Measurements from ENCODE around the gene PRR29. TPM values are rescaled to one million over a fixed set of nuclear protein-coding genes. Genes with fewer than 3 reads are reported as not detected.

PRR29 gene
- polyA plus RNA-seq, 3 donors: 0.03 to 2.1 (median 1.4) TPM

GRCh38 chr17:63949576-63950250 lies 48.4 kb upstream of the PRR29 start:
- no peaks in the 10 kb centered on the region for H3K9me3 ChIP-seq (replicated peaks in 1 of 2; ENCODE audit: control insufficient read depth in 1 of 2, insufficient read depth in 1 of 2, low read length in 2 of 2)
- no peak for DNase-seq
- H3K27me3 ChIP-seq (ENCODE audit: control insufficient read depth in 2 of 2, insufficient read depth in 2 of 2, low read length in 2 of 2): no peaks in the 10 kb centered on the region
- H3K36me3 Mint-ChIP-seq: no peaks in the 10 kb centered on the region
- H3K9ac ChIP-seq (ENCODE audit: insufficient read depth, low read length, poor library complexity, severe bottlenecking): no peak overlapping the region
- H3K4me1 ChIP-seq (ENCODE audit: control insufficient read depth in 1 of 2, insufficient read depth in 2 of 2, low read length in 2 of 2): peaks cover 9 to 10% of the 10 kb centered on the region in 2 donors
- no peaks in the 10 kb centered on the region for H3K36me3 ChIP-seq (replicated peaks in 1 of 2; ENCODE audit: control insufficient read depth in 1 of 2, insufficient read depth in 2 of 2, low read length in 2 of 2)
- H3K27ac Mint-ChIP-seq: no peak overlapping the region
- peaks cover 6 to 7% (median 6%) of the 10 kb centered on the region in 3 donors for H3K27me3 Mint-ChIP-seq (ENCODE audit: low read depth in 3 of 3)
- H4K20me1 ChIP-seq (ENCODE audit: insufficient read depth, low read length): no peaks in the 10 kb centered on the region
- 100% methylated on average over 7 of the region's 18 CpGs for WGBS (ENCODE audit: insufficient coverage)
- H3K4me3 Mint-ChIP-seq: no peak overlapping the region
- peaks cover 12% of the 10 kb centered on the region for H3K4me1 Mint-ChIP-seq
- no peak overlapping the region for H2AFZ ChIP-seq (ENCODE audit: insufficient read depth, low read depth, low read length, poor library complexity, severe bottlenecking)
- intact Hi-C loops (cut with micrococcal nuclease): loop anchor here in 1 of 2 donors (5.0 kb wide), 1 partner anchor 47 kb away; no protein-coding TSS in a partner anchor
- H3K4me3 ChIP-seq (replicated peaks in 1 of 3; ENCODE audit: low read depth in 2 of 3, low read length in 3 of 3): no peak overlapping the region
- H3K9me3 Mint-ChIP-seq: peaks cover 0 to 3% (median 0%) of the 10 kb centered on the region in 7 donors
- H3K79me2 ChIP-seq (ENCODE audit: insufficient read depth, low read length): no peaks in the 10 kb centered on the region
- no peak overlapping the region for H3K27ac ChIP-seq (ENCODE audit: low read depth in 1 of 2, low read length in 2 of 2)
- TF ChIP-seq, protein P1, sequence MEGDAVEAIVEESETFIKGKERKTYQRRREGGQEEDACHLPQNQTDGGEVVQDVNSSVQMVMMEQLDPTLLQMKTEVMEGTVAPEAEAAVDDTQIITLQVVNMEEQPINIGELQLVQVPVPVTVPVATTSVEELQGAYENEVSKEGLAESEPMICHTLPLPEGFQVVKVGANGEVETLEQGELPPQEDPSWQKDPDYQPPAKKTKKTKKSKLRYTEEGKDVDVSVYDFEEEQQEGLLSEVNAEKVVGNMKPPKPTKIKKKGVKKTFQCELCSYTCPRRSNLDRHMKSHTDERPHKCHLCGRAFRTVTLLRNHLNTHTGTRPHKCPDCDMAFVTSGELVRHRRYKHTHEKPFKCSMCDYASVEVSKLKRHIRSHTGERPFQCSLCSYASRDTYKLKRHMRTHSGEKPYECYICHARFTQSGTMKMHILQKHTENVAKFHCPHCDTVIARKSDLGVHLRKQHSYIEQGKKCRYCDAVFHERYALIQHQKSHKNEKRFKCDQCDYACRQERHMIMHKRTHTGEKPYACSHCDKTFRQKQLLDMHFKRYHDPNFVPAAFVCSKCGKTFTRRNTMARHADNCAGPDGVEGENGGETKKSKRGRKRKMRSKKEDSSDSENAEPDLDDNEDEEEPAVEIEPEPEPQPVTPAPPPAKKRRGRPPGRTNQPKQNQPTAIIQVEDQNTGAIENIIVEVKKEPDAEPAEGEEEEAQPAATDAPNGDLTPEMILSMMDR (IDR thresholded peaks at IDR 0.05): no peak
- no peak overlapping the region for H3K4me2 ChIP-seq (replicated peaks; ENCODE audit: extremely low read depth, low read length, poor library complexity, severe bottlenecking)

GRCh38 chr17:63950940-63951907 lies 46.9 kb upstream of the PRR29 start:
- H3K9me3 Mint-ChIP-seq: peaks cover 0 to 3% (median 0%) of the 10 kb centered on the region in 7 donors
- no peaks in the 10 kb centered on the region for H3K9me3 ChIP-seq (replicated peaks in 1 of 2; ENCODE audit: control insufficient read depth in 1 of 2, insufficient read depth in 1 of 2, low read length in 2 of 2)
- intact Hi-C loops (cut with micrococcal nuclease): no loop called here
- no peak overlapping the region for H3K27ac ChIP-seq (ENCODE audit: low read depth in 1 of 2, low read length in 2 of 2)
- no peaks in the 10 kb centered on the region for H4K20me1 ChIP-seq (ENCODE audit: insufficient read depth, low read length)
- TF ChIP-seq, protein P1 (IDR thresholded peaks at IDR 0.05): no peak
- H3K27me3 ChIP-seq (ENCODE audit: control insufficient read depth in 2 of 2, insufficient read depth in 2 of 2, low read length in 2 of 2): no peaks in the 10 kb centered on the region
- H3K4me3 ChIP-seq (replicated peaks in 1 of 3; ENCODE audit: low read depth in 2 of 3, low read length in 3 of 3): no peak overlapping the region
- no peaks in the 10 kb centered on the region for H3K79me2 ChIP-seq (ENCODE audit: insufficient read depth, low read length)
- H3K36me3 ChIP-seq (replicated peaks in 1 of 2; ENCODE audit: control insufficient read depth in 1 of 2, insufficient read depth in 2 of 2, low read length in 2 of 2): no peaks in the 10 kb centered on the region
- no peak for DNase-seq
- 94% methylated on average over 27 of the region's 29 CpGs for WGBS (ENCODE audit: insufficient coverage)
- no peak overlapping the region for H2AFZ ChIP-seq (ENCODE audit: insufficient read depth, low read depth, low read length, poor library complexity, severe bottlenecking)
- H3K4me2 ChIP-seq (replicated peaks; ENCODE audit: extremely low read depth, low read length, poor library complexity, severe bottlenecking): no peak overlapping the region
- no peak overlapping the region for H3K4me3 Mint-ChIP-seq
- peaks cover 5 to 6% of the 10 kb centered on the region in 2 donors for H3K4me1 ChIP-seq (ENCODE audit: control insufficient read depth in 1 of 2, insufficient read depth in 2 of 2, low read length in 2 of 2)
- H3K27ac Mint-ChIP-seq: peak overlapping the region in 1 of 7 donors; percentile 44
- H3K27me3 Mint-ChIP-seq (ENCODE audit: low read depth in 3 of 3): peaks cover 5 to 9% (median 6%) of the 10 kb centered on the region in 3 donors
- no peak overlapping the region for H3K9ac ChIP-seq (ENCODE audit: insufficient read depth, low read length, poor library complexity, severe bottlenecking)
- H3K4me1 Mint-ChIP-seq: peaks cover 10% of the 10 kb centered on the region
- no peaks in the 10 kb centered on the region for H3K36me3 Mint-ChIP-seq
